ENCODE results near the gene MICALL2. TPM values are rescaled to one million over a fixed set of nuclear protein-coding genes. Genes with fewer than 3 reads are reported as not detected.

MICALL2 gene
- total and polyA plus RNA-seq, 2 donors from 2014 or later: 16.6 to 53.4 TPM

- Histone ChIP-seq H3K9ac (ENCODE audit: low read length in 3 of 3) (peak within 1 kb of the TSS; percentile 39 to 73 (median 51)), H3K4me1 (ENCODE audit: control insufficient read depth in 2 of 3, insufficient read depth in 2 of 3, low read depth in 1 of 3, low read length in 3 of 3) (peaks cover 0 to 7% (median 5%) of the 10 kb centered on the region in 3 donors), H3K9me3 (ENCODE audit: control insufficient read depth in 2 of 3, insufficient read depth in 1 of 3, low read length in 3 of 3) (no peaks in the 10 kb centered on the region), H3K27ac (ENCODE audit: low read depth in 2 of 2, low read length in 2 of 2) (no peak within 1 kb of the TSS), H3K27me3 (ENCODE audit: control insufficient read depth, insufficient read depth, low read length) (no peaks in the 10 kb centered on the region), H3K4me3 (ENCODE audit: low read length in 3 of 3) (peak within 1 kb of the TSS; percentile 73 to 90 (median 80)), H3K36me3 (ENCODE audit: control insufficient read depth in 2 of 3, insufficient read depth in 3 of 3, low read length in 3 of 3) (peaks cover 0 to 11% (median 3%) of the 10 kb centered on the region in 3 donors)
- intact Hi-C loops (cut with DNase I): no loop called here
- FAIRE-seq: no peak
- DNase-seq: peak; percentile 92 to 97 (median 95)
- TF ChIP-seq, protein P1, sequence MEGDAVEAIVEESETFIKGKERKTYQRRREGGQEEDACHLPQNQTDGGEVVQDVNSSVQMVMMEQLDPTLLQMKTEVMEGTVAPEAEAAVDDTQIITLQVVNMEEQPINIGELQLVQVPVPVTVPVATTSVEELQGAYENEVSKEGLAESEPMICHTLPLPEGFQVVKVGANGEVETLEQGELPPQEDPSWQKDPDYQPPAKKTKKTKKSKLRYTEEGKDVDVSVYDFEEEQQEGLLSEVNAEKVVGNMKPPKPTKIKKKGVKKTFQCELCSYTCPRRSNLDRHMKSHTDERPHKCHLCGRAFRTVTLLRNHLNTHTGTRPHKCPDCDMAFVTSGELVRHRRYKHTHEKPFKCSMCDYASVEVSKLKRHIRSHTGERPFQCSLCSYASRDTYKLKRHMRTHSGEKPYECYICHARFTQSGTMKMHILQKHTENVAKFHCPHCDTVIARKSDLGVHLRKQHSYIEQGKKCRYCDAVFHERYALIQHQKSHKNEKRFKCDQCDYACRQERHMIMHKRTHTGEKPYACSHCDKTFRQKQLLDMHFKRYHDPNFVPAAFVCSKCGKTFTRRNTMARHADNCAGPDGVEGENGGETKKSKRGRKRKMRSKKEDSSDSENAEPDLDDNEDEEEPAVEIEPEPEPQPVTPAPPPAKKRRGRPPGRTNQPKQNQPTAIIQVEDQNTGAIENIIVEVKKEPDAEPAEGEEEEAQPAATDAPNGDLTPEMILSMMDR (IDR thresholded peaks at IDR 0.05; ENCODE audit: borderline replicate concordance, extremely low read depth, insufficient read depth): peak; percentile 91
These were observed 44.8 kb upstream of the MICALL2 start, which contains the start of gene INTS1 for GRCh38 chr7:1503816-1504775. Gene INTS1 (minus strand): TSS chr7:1504389. CDS start chr7:1503960, 429 bp downstream.

GRCh38 chr7:1503390-1503789 lies 44.1 kb upstream of the MICALL2 start:
- peak overlapping the region; percentile 73 to 90 (median 80) for H3K4me3 ChIP-seq (ENCODE audit: low read length in 3 of 3)
- intact Hi-C loops (cut with DNase I): no loop called here
- H3K9me3 ChIP-seq (ENCODE audit: control insufficient read depth in 2 of 3, insufficient read depth in 1 of 3, low read length in 3 of 3): no peaks in the 10 kb centered on the region
- H3K4me1 ChIP-seq (ENCODE audit: control insufficient read depth in 2 of 3, insufficient read depth in 2 of 3, low read depth in 1 of 3, low read length in 3 of 3): peaks cover 0 to 7% (median 5%) of the 10 kb centered on the region in 3 donors
- no peaks in the 10 kb centered on the region for H3K27me3 ChIP-seq (ENCODE audit: control insufficient read depth, insufficient read depth, low read length)
- FAIRE-seq (no peak), DNase-seq (no peak)
- TF ChIP-seq, protein P1 (IDR thresholded peaks at IDR 0.05; ENCODE audit: borderline replicate concordance, extremely low read depth, insufficient read depth): no peak
- no peak overlapping the region for H3K27ac ChIP-seq (ENCODE audit: low read depth in 2 of 2, low read length in 2 of 2)
- peaks cover 0 to 11% (median 3%) of the 10 kb centered on the region in 3 donors for H3K36me3 ChIP-seq (ENCODE audit: control insufficient read depth in 2 of 3, insufficient read depth in 3 of 3, low read length in 3 of 3)
- peak overlapping the region; percentile 39 to 73 (median 51) for H3K9ac ChIP-seq (ENCODE audit: low read length in 3 of 3)

DNA sequence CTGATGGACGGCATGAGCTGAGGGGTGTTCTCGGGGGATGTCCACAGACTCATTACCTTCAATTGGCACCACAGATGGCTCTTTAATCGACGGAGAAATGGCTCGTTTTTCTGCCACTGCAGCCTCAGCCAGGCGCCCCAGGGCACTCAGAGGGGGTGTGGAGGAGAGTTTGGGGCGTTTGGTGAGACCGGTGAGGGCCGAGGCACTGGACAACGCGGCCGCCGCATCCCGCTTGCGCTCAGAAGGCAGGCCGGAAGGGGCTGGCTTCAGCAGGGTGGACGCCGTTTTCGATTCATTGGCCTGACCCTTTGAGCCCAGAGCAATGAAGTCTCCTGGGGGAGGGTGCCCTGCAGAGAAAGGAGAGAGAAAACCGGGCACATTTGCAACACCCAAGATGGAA lies 43.6 kb upstream of the MICALL2 start:
- no peak overlapping the region for H3K27ac ChIP-seq (ENCODE audit: low read depth in 2 of 2, low read length in 2 of 2)
- peaks cover 0 to 11% (median 3%) of the 10 kb centered on the region in 3 donors for H3K36me3 ChIP-seq (ENCODE audit: control insufficient read depth in 2 of 3, insufficient read depth in 3 of 3, low read length in 3 of 3)
- H3K27me3 ChIP-seq (ENCODE audit: control insufficient read depth, insufficient read depth, low read length): no peaks in the 10 kb centered on the region
- TF ChIP-seq, protein P1 (IDR thresholded peaks at IDR 0.05; ENCODE audit: borderline replicate concordance, extremely low read depth, insufficient read depth): no peak
- no peak for FAIRE-seq
- peak overlapping the region in 1 of 3 donors; percentile 73 for H3K9ac ChIP-seq (ENCODE audit: low read length in 3 of 3)
- H3K9me3 ChIP-seq (ENCODE audit: control insufficient read depth in 2 of 3, insufficient read depth in 1 of 3, low read length in 3 of 3): no peaks in the 10 kb centered on the region
- H3K4me1 ChIP-seq (ENCODE audit: control insufficient read depth in 2 of 3, insufficient read depth in 2 of 3, low read depth in 1 of 3, low read length in 3 of 3): peaks cover 0 to 7% (median 5%) of the 10 kb centered on the region in 3 donors
- DNase-seq: peak in 1 of 5 donors; percentile 75
- intact Hi-C loops (cut with DNase I): no loop called here
- peak overlapping the region; percentile 73 to 90 (median 80) for H3K4me3 ChIP-seq (ENCODE audit: low read length in 3 of 3)
